Ramos (cell line): ENCODE data around the gene SHPK.

Experiments
- in situ Hi-C: fragments of 300-500 bp; cut with MboI; formaldehyde crosslinking; loops from one replicate; pipeline ENCODE4 v1.14.3; 2022; ENCODE audit warnings: low sequenced_read_pairs; ENCODE audit not compliant: unreplicated experiment

Gene SHPK

DNA sequence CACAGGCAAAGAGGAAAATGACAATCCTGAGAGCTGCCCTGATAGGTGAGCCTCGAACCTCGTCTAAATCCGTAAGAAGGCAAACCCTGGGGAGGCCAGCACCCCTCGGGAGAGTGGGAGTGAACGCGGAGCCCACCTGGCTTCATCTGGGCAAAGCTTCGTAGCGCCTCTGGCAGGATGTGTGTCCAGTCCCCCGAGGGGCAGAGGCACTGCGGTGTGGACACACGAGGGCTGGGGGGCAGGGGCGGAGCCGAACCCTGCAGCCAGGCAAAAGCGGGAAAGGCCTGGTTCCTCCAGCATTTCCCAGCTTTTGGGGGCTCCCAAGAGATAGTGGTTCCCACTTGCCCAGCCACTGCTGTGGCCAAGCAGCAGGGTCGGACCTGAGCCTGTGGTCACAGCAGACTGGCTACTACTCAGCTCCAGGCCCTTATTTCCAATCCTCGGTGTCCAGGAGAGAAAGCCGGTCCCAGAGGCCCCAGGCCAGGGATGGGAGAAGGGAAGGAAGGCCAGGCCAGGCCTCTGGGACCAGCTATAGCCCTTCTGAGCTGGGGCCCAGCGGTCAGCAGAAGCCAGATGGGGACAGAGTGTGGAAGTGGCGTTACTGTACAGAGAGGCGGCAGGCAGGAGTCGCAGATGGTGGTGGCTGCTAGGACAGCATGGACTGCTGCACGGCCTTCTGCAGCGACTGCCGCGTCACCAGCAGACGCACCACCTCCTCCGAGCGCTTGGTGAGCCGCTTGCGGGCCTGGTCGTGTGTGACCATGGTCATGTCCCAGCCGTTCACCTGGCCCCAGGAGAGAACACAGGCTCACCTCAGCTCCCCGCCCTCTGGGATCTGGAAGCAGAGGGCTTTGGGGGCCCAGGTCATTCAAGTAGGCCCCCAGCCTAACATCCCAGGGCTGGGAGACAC, 27.3 kb upstream of the SHPK start:
- in situ Hi-C loops: no loop called here

DNA sequence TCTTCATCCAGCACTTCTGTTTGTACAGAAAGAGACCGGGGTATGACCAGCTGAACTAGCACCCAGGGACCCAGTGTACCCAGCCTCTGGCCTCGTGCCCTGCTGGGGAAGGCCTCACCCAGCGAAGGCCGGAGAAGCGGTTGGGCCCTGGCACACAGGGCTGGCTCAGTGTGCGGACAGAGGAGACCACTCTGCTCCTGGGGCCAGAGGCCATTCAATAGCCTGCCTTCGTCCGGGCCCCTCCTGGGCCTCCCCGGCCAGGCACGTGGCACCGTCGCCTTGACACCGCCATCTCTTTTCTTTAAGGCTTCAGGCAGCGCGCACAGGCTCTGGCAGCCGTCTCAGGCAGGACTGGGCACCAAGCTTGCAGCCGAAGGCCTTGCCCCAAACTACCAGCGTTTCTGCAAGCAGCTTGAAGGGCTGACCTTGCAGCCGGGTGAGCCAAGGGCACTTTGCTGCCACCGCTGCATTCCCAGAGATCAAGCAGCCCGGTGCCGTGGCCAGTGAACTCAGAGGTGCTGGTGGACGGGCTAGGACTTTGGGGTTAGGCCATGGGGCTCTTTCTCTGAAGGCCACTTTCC, 24.4 kb upstream of the SHPK start:
- in situ Hi-C loops: no loop called here

DNA sequence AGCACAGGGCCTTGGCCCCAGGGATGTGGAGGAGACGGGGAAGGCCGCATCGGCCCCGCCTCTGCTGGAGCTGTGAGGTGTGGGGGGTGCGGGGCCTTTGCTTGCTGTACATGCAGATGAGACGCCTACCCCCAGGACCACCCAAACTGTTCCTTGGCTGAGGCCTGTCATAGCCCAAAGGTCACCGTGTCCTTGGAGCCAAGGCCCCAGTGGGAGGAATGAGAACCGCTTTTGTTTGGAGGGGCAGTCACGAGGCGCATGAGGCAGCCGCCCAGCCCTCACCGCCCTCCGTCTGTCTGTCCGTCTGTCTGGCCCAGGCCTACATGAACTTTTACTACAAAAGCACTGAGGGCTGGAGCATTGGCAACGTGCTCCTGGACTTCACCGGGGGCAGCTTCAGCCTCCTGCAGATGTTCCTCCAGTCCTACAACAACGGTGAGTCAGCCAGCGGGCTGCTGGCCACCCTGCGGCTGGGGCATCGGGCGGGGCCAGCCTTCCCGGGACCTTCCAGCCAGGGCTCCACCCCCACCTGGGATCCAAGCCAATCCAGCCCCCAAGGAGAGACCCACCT, 23.6 kb upstream of the SHPK start:
- in situ Hi-C loops: no loop called here

DNA sequence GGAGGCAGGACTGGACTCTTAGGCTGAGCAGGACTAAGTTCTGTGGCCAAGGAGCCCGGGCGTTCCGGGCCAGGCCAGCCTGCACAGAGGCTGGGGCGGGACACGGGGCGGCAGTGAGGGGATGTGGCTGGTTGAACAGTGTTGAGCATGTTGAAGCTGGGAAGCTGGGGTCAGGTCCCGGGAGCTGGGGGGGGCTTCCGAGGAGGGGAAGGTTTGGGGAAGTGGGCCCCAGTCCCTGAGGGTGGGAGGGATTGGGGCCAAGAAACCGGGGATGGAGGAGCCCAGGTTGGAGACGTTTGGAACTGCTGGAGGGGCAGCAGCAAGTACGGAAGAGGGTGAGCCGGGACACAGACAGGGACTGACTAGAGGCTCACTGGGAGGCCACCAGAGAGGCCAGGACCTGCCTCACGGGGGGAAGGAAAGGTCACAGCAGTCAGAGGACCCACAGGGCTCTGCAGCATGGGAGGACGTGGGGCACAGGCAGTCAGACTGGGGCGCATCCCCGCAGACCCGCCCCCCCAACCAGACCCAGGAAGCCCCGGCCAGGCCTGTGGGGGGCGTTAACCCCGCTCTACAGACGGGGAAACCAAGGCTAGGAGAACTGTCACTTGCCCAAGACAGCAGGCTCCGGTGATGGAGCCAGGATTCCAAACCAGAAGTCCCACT, 22.9 kb upstream of the SHPK start:
- in situ Hi-C loops: no loop called here

DNA sequence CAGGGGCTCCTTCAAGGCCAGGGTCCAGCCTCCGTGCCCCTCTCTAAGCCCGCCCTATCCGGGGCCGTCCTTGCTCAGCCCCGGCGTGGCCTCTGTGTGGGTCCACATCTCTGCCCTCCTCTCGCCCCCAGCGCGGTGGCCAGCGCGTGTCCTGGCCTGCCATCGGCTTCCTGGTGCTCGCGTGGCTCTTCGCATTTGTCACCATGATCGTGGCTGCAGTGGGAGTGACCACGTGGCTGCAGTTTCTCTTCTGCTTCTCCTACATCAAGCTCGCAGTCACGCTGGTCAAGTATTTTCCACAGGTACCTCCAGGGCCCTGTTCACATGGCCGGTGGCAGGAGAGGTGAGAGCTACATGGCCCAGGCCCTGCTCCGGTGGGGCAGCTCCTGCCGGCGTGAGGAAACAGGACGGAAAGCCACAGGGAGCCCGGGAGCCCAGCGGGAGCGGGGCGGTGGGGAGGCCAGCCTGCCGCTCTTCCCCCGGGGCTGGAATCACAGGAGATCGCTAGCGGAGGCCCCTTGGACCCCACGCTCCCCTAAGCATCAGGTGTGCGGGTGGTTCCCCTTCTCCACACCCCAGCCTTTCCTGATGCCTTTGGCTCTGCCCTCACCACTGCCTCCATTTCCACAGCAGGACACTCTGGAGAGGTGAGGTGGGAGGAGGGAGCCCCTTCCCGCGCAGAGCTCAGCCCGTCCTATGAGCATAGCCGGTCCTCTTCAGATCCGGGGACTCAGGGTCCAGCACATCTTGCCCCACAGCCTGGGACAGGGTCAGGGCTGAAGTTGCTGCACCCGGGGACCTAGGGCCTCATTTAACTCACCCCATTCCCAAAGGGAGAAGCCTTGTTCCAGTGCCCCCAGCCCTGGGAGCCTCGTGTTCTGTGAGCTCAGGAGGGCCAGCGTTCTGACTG, 22.1 kb upstream of the SHPK start:
- in situ Hi-C loops: no loop called here

DNA sequence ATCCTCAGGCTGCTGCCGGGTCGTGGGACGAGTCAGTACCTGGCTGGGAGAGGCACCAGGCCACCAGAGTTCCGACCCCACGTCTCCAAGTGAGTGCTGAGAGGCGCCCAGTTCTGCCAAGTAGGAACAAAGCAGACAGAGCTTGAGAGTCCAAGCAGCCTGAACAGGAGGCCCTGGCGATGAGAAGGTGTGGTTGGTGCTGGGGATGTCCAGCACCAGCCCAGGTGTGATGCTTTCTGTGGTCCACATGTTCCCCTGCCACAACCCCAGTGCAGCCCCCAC, 21.5 kb upstream of the SHPK start:
- in situ Hi-C loops: no loop called here

DNA sequence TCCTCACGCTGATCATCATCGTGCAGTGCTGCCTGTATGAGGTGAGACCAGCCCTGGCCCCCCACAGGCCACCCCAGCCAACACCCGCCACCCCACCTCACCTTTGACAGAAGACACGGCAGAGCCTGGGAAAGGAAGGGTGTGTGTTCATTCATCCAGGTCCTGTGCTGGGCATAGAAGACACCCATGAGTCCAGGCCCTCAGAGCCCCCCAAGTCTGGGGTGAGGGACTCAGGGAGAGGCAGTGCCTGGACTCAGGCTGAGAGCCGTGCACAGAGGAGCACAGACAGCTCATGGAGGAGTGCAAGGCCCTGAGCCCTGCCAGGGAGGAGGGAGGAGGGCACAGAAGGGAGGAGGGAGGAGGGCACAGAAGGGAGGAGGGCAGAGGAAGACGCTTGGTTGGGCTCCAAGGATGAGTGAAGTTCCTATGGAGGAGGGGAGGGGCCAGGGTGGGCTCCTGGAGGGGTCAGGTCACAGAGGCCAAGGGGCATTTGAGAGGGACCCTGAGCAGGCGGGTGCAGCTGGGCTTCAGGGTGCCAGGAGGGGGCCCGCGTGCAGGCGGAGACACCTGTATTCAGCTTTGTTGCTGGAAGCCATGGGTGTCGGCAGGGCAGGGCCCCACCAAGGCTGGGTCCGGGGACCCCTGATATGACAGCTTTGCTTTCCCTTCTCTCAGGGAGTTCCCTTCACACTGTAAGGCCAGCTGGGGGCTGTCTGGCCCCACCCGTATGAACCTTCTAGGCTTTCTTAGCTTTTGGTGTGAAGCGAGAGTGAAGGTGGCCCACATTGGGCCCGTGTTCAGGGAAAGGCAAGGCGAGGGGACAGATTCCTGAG, 20.9 kb upstream of the SHPK start:
- in situ Hi-C loops: no loop called here

DNA sequence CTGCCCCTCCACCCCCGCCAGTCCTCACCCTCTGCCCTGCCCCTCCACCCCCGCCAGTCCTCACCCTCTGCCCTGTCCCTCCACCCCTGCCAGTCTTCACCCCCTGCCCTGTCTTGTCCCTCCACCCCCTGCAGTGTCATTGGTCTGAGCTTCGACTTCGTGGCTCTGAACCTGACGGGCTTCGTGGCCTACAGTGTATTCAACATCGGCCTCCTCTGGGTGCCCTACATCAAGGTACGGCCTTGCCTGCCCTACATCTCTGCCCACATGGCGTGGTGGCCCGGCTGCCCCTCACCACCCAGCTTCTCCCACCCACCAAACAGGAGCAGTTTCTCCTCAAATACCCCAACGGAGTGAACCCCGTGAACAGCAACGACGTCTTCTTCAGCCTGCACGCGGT, 20.3 kb upstream of the SHPK start:
- in situ Hi-C loops: no loop called here

DNA sequence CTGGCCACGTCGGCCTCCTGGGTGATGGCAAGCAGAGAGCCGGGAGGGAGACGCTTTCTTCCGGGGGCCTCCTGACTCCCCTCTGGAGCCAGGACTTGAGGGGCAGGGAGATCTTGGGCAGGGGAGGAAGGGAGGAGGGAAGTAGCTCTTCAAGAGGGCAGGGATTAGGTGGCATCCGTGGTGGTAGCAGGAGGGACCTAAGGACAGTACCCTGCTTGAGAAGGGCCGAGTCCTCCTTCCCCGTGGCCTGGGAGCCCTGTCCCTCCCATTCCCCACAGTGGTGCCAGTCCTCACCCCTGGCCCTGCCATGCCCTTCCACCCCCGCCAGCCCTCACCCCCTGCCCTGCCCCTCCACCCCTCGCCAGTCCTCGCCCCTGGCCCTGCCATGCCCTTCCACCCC, 19.7 kb upstream of the SHPK start:
- in situ Hi-C loops: no loop called here

DNA sequence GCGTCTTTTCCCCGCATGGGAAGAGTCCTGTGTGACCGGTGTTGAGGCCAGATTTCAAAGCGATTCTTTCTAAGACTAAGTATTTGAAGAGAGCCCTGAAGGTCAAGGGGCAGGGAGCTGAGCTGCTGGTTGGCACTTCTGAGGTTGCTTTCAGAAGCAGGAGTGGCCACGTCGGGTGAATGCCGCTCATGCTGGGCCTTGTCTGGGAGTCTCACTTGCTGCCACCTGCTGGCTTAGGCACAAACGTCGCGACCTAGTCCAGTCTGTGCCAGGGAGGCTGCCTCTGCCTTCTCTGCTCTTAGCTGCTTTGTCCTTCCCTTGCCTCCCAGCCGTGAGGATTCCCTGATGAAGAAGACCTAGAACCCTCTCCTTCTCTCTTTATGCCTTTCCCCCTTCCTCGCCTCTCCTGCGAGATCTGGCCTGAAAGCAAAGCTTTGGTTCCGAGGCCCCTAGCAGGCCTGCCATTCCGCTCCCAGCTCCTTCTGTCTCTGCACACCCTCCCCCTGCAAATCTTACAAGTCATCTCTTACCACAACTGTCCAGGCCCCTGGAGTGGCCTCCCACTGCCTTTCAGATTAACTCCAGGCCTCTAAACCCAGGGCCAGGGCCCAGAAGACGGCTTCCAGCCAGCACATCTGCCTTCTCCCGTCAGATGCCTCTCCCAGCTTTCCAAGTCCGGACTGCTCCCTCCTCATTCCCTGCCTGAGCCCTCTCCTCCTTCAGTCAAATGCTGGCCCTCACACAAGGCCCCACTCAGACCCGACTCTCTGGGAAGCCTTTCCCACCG, 11.9 kb upstream of the SHPK start:
- in situ Hi-C loops: no loop called here

DNA sequence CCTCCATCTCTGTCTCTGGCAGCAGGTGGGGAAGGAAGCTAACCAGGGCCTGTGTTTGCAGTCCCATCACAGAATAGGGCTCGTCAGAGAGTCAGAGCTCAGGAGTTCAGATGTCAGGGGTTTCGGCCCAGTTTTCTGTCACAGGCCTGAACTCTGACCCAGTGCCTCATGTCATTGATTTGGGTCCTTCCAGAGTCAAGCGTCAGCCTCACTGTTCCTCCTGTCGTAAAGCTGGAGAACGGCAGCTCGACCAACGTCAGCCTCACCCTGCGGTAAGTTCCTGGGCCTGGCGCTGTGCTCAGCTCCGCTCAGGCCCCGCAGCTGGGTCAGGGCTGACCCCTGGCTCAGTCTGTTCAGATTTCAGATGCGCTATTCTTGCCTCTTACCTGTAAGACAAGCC, 11.2 kb upstream of the SHPK start:
- in situ Hi-C loops: no loop called here

DNA sequence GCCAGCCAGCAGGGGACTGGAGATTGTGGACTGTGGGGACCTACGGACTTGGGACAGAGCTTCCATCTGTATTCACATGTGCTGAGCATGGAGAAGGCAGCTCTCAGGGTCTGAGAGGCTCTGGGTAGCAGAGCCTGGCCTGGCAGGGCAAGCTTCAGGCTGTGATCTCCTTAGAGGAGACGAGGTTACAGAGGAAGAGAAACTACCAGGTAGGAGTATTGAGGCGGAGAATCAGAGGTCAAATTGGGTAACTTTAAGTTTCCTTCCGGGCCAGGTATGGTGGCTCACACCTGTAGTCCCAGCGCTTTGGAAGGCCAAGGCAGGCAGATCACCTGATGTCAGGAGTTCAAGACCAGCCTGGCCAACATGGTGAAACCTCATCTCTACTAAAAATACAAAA, 9.3 kb upstream of the SHPK start:
- in situ Hi-C loops: no loop called here

DNA sequence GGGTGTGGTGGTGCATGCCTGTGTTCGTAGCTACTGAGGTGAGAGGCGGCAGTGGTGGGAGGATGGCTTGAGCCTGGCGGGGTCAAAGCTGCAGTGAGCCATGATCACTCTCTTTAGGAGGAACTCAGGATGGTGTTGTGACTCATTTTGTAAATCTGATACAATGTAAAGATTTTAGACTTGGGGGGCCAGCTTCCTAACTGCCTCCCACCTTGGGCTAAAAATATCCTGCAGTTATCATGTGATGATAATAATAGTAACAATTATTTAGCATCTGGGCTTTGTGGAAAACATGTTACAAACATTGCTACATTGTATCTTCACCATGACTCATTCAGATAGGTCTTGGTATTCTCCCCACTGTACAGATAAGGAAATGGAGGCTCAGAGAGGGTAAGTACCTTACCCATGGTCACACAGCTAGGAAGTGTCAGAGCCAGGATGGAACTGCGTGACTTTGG, 7.9 kb upstream of the SHPK start:
- in situ Hi-C loops: no loop called here

DNA sequence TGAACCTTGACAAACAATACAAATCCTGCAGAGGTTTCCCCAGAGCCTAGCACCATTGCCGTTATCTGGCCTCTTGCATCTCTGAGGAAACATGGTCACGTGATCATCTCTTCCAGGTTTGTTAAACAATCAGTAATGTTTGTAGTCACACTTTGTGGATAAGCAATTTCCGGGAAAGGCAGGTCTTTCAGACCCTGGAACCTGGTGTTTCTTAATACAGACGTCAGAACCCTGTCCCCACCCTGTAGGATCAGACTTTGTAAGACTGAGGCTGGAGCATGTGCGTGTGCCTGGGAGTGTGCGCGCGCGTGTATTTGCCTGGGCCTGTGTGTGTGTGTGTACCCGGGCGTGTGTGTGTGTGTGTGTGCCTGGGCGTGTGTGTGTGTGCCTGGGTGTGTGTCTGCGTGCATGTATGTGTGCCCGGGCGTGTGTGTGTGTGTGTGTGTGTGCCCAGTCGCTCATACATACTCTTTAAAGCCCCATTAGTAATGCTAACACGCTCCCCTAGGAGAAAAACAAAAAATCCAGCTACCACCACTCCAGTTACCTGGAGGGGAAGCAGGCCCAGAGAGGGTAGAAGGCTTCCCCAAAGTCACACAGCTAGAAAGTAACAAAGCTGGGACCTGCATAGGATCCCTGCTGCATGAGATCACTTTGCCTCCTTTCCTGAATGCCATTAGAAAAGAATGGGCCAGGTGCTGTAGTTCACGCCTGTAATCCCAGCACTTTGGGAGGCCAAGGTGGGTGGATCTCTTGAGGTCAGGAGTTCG, 5.9 kb upstream of the SHPK start:
- in situ Hi-C loops: no loop called here

DNA sequence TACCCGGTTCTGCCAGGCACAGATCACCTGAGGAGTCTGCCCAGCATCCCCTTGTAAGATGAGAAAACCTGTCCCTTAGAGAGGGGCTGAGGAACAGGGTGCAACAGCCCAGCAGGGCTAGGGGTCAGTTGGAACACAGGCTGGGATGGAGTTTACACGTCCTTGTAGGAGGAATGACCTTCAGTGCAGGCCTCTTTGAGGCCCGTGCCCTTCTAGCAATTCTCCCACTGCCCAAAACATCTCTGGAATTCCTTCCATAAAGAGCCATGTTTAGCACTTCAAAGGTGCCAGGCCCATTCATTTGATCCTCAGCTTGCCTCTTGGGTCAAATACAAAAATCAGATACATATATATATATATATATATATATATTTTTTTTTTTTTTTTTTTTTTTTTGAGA, 5.0 kb upstream of the SHPK start:
- in situ Hi-C loops: no loop called here

DNA sequence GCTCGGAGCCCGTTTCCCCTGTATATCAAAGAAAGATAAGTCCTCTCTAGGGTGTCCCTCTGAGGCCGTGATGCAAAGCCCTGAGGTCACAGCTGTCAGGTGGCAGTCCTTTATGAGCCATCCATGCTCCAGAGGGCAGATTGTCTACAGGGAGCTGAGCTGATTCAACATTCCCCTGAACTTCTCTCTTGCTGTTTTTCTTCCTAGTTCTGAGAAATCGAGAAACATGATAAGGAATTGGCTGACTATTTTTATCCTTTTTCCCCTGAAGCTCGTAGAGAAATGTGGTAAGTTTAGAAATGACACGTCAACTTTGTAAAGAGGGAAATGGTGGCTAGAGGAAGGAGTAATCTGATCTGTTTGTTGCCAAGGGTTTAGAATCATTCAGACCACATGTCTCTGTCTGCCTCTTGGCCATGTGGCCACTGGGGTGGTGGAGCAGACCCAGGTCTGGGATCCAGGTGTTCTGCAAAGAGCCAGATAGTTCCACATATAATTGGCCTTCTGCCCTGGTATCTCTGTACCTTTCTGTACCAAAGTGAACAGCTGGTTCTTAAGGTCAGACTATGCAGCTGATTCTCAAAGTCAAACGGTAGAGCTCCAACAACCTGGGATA, 4.0 kb upstream of the SHPK start:
- in situ Hi-C loops: no loop called here

DNA sequence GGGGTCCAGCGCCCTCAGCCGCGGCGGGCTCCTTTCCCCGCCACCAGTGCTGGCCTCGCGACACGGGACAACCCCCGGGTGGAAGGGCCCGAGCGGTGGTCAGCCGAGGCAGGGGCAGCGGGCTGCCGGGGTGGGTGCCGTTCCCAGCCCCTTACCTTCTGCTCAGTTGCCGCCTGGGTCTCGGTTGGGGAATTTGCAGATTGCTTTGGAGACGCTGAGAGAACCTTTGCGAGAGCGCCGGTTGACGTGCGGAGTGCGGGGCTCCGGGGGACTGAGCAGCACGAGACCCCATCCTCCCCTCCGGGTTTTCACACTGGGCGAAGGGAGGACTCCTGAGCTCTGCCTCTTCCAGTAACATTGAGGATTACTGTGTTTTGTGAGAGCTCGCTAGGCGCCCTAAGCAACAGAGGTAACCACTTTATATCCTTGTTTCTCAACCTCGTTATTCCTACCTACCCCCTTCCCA, 891 bp upstream of the SHPK start:
- in situ Hi-C loops: no loop called here
